NCI-H1930 (cell line): ENCODE data around the gene NOX4.
"Not testable (repeated sequence)": the region's sequence is repeated elsewhere in the genome, so short reads cannot be mapped to it uniquely, and the experiment has no call there.

Source experiments
- DNase-seq, 2 experiments: peaks; one replicate each; lab custom pipeline; 2025; lab: John Stamatoyannopoulos, UW

Gene NOX4

GRCh38 chr11:89458716-89459115 is 32.5 kb downstream of the NOX4 start:
- no peak for DNase-seq

- no peak for DNase-seq
Measured at GRCh38 chr11:89457190-89457589, 34.0 kb downstream of the NOX4 start.

- no peak for DNase-seq
Measured at GRCh38 chr11:89456681-89457080, 34.5 kb downstream of the NOX4 start.

- DNase-seq, result no peak
Measured at GRCh38 chr11:89452780-89453179, 38.4 kb downstream of the NOX4 start.

- DNase-seq, result no peak
Measured at GRCh38 chr11:89447845-89448244, 43.3 kb downstream of the NOX4 start.

GRCh38 chr11:89443361-89444322 is 47.5 kb downstream of the NOX4 start:
- DNase-seq, result no peak

GRCh38 chr11:89442801-89443200 is 48.4 kb downstream of the NOX4 start:
- no peak for DNase-seq

- DNase-seq, result no peak
Measured at GRCh38 chr11:89441606-89442005, 49.6 kb downstream of the NOX4 start.

GRCh38 chr11:89437317-89437716 is 53.9 kb downstream of the NOX4 start:
- no peak for DNase-seq

- DNase-seq, result no peak
Measured at GRCh38 chr11:89436071-89436470, 55.1 kb downstream of the NOX4 start.

- no peak for DNase-seq
Measured at GRCh38 chr11:89433278-89433677, 57.9 kb downstream of the NOX4 start.

GRCh38 chr11:89432182-89432581 is 59.0 kb downstream of the NOX4 start:
- DNase-seq, result not testable (repeated sequence)

- not testable (repeated sequence) for DNase-seq
Measured at GRCh38 chr11:89426501-89426900, 64.7 kb downstream of the NOX4 start.

- no peak for DNase-seq
Measured at GRCh38 chr11:89421718-89422117, 69.5 kb downstream of the NOX4 start.

GRCh38 chr11:89420981-89421380 is 70.2 kb downstream of the NOX4 start:
- DNase-seq, result no peak

- no peak for DNase-seq
Measured at GRCh38 chr11:89416961-89417360, 74.2 kb downstream of the NOX4 start.

GRCh38 chr11:89411112-89411511 is 80.1 kb downstream of the NOX4 start:
- DNase-seq, result not testable (repeated sequence)

- not testable (repeated sequence) for DNase-seq
Measured at GRCh38 chr11:89410666-89411065, 80.5 kb downstream of the NOX4 start.

GRCh38 chr11:89408441-89408840 is 82.7 kb downstream of the NOX4 start:
- not testable (repeated sequence) for DNase-seq

GRCh38 chr11:89405629-89406028 is 85.5 kb downstream of the NOX4 start:
- no peak for DNase-seq

GRCh38 chr11:89391654-89392053 is 99.5 kb downstream of the NOX4 start:
- DNase-seq, result not testable (repeated sequence)

GRCh38 chr11:89387501-89387900 is 103.7 kb downstream of the NOX4 start:
- DNase-seq, result not testable (repeated sequence)

GRCh38 chr11:89382986-89383385 is 108.2 kb downstream of the NOX4 start:
- DNase-seq, result not testable (repeated sequence)

GRCh38 chr11:89381094-89381493 is 110.1 kb downstream of the NOX4 start:
- no peak for DNase-seq
